ENCODE results near the gene COG2. TPM values are rescaled to one million over a fixed set of nuclear protein-coding genes. Genes with fewer than 3 reads are reported as not detected.

Gene COG2
- total and polyA plus RNA-seq, 2 of the 13 experiments (the other 11 are each of a cell fraction or from before 2014, with no cell fraction given) = 16.8 to 36.3 TPM

- no peak for TF ChIP-seq ARID4A (CRISPR knock-in tag; IDR thresholded peaks at IDR 0.05; ENCODE audit: borderline replicate concordance)
- TF ChIP-seq ISL2 (CRISPR knock-in tag; IDR thresholded peaks at IDR 0.05) = no peak
- no peak for TF ChIP-seq ZNF777 (CRISPR knock-in tag; IDR thresholded peaks at IDR 0.05)
- TF ChIP-seq REPIN1 (CRISPR knock-in tag; IDR thresholded peaks at IDR 0.05; ENCODE audit: borderline replicate concordance, low read depth) = no peak
- TF ChIP-seq PRDM15 (CRISPR knock-in tag; IDR thresholded peaks at IDR 0.05) = no peak
- TF ChIP-seq JUND (CRISPR knock-in tag; IDR thresholded peaks at IDR 0.05) = no peak
- no peak for TF ChIP-seq ZNF18 (CRISPR knock-in tag; IDR thresholded peaks at IDR 0.05; ENCODE audit: insufficient replicate concordance)
Measured at GRCh38 chr1:230684146-230684545, 41.9 kb downstream of the COG2 start (continued).
